H9 (cell line): ENCODE measurements around the gene KANSL1. TPM values are rescaled to one million over a fixed set of nuclear protein-coding genes. Genes with fewer than 3 reads are reported as not detected.
A peak's percentile ranks its signal among the peaks of the same experiment; 100 is the strongest.

Experiments used
- DNase-seq: peaks from one replicate; pipeline ENCODE4 v3.0.0-alpha.2; 2017
- H2AFZ ChIP-seq: one replicate; pipeline ENCODE4 v1.6.1; 2013; ENCODE audit warnings: mild to moderate bottlenecking, low read length, control low read depth, moderate library complexity
- H2AK5ac ChIP-seq: 2 replicates; pipeline ENCODE4 v1.6.1; 2013; ENCODE audit warnings: low read length, control low read depth, mixed read lengths; ENCODE audit not compliant: insufficient read length
- H2BK120ac ChIP-seq: one replicate; pipeline ENCODE4 v1.6.1; 2013; ENCODE audit warnings: low read depth, mild to moderate bottlenecking, low read length, control low read depth, inconsistent platforms; ENCODE audit not compliant: poor library complexity, severe bottlenecking
- H2BK12ac ChIP-seq: 2 replicates; pipeline ENCODE4 v1.6.1; 2013; ENCODE audit warnings: low read length, control low read depth, mixed read lengths, low read depth; ENCODE audit not compliant: insufficient read length
- H2BK15ac ChIP-seq: 2 replicates; pipeline ENCODE4 v1.6.1; 2013; ENCODE audit warnings: low read depth, low read length, control low read depth
- H2BK20ac ChIP-seq: one replicate; pipeline ENCODE4 v1.6.1; 2013; ENCODE audit warnings: low read depth, mild to moderate bottlenecking, low read length, control low read depth, inconsistent platforms; ENCODE audit not compliant: poor library complexity, severe bottlenecking
- H2BK5ac ChIP-seq: 2 replicates; pipeline ENCODE4 v1.6.1; 2013; ENCODE audit warnings: low read length, control low read depth, mixed read lengths; ENCODE audit not compliant: insufficient read length
- H3K14ac ChIP-seq: 2 replicates; pipeline ENCODE4 v1.6.1; 2013; ENCODE audit warnings: low read length, control low read depth; ENCODE audit not compliant: insufficient read depth
- H3K18ac ChIP-seq: 2 replicates; pipeline ENCODE4 v1.6.1; 2013; ENCODE audit warnings: low read depth, mild to moderate bottlenecking, mixed read lengths, low read length, control low read depth; ENCODE audit not compliant: insufficient read length
- H3K23ac ChIP-seq: 2 replicates; pipeline ENCODE4 v1.6.1; 2013; ENCODE audit warnings: low read length, control low read depth, mixed read lengths, low read depth; ENCODE audit not compliant: insufficient read length
- H3K23me2 ChIP-seq: 2 replicates; pipeline ENCODE4 v1.6.1; 2013; ENCODE audit warnings: low read depth, mild to moderate bottlenecking, mixed read lengths, low read length, control low read depth; ENCODE audit not compliant: insufficient read length, poor library complexity, severe bottlenecking
- H3K27ac ChIP-seq: 2 replicates; pipeline ENCODE4 v1.5.1; 2013; ENCODE audit warnings: low read length, control low read depth, mixed read lengths, low read depth; ENCODE audit not compliant: insufficient read length
- H3K27me3 ChIP-seq: 2 replicates; pipeline ENCODE4 v1.6.1; 2013; ENCODE audit warnings: low read length, control low read depth, inconsistent platforms; ENCODE audit not compliant: insufficient read depth
- H3K4ac ChIP-seq: 2 replicates; pipeline ENCODE4 v1.6.1; 2013; ENCODE audit warnings: low read depth, mild to moderate bottlenecking, control low read depth, inconsistent platforms, low read length, moderate library complexity
- H3K4me1 ChIP-seq: 2 replicates; pipeline ENCODE4 v1.6.1; 2013; ENCODE audit warnings: low read length, control low read depth, inconsistent platforms; ENCODE audit not compliant: insufficient read depth
- H3K4me2 ChIP-seq: 2 replicates; pipeline ENCODE4 v1.6.1; 2013; ENCODE audit warnings: low read length, control low read depth, mixed read lengths; ENCODE audit not compliant: insufficient read length, insufficient read depth
- H3K56ac ChIP-seq: 2 replicates; pipeline ENCODE4 v1.6.1; 2013; ENCODE audit warnings: low read depth, mild to moderate bottlenecking, mixed read lengths, low read length, control low read depth; ENCODE audit not compliant: insufficient read length
- H3K79me1 ChIP-seq: 2 replicates; pipeline ENCODE4 v1.6.1; 2013; ENCODE audit warnings: low read depth, mild to moderate bottlenecking, moderate library complexity, low read length, control low read depth, inconsistent platforms; ENCODE audit not compliant: insufficient read depth, poor library complexity, severe bottlenecking
- H3K79me2 ChIP-seq: 2 replicates; pipeline ENCODE4 v1.6.1; 2013; ENCODE audit warnings: low read length, control low read depth, inconsistent platforms; ENCODE audit not compliant: insufficient read depth
- H3K9ac ChIP-seq: 2 replicates; pipeline ENCODE4 v1.6.1; 2013; ENCODE audit warnings: low read length, control low read depth, mixed read lengths; ENCODE audit not compliant: insufficient read length; ENCODE audit errors: extremely low read depth
- H3K9me3 ChIP-seq: one replicate; pipeline ENCODE4 v1.6.1; 2013; ENCODE audit warnings: low read depth, low read length, inconsistent platforms; ENCODE audit not compliant: control insufficient read depth
- H3T11ph ChIP-seq: one replicate; pipeline ENCODE4 v1.6.1; 2013; ENCODE audit warnings: mild to moderate bottlenecking, low read length, control low read depth, inconsistent platforms
- H4K20me1 ChIP-seq: one replicate; pipeline ENCODE4 v1.6.1; 2013; ENCODE audit not compliant: control insufficient read depth, insufficient read length, insufficient read depth
- H4K5ac ChIP-seq: 2 replicates; pipeline ENCODE4 v1.6.1; 2013; ENCODE audit warnings: low read depth, mild to moderate bottlenecking, mixed read lengths, low read length, control low read depth; ENCODE audit not compliant: insufficient read length
- H4K8ac ChIP-seq: replicated peaks from 2 replicates; pipeline ENCODE4 v1.6.1; 2013; ENCODE audit warnings: low read length, control low read depth, mixed read lengths, low read depth; ENCODE audit not compliant: insufficient read length
- H4K91ac ChIP-seq: 2 replicates; pipeline ENCODE4 v1.6.1; 2013; ENCODE audit warnings: low read depth, mild to moderate bottlenecking, moderate library complexity, mixed read lengths, low read length, control low read depth; ENCODE audit not compliant: insufficient read length
- H3K27ac Mint-ChIP-seq, 3 experiments: 2 replicates in 2 of 3; 3 replicates in 1 of 3; pipeline ENCODE4 v1.8.0; 2020 to 2021; ENCODE audit warnings: mixed read lengths in 3 of 3, mild to moderate bottlenecking in 1 of 3, moderate library complexity in 1 of 3
- H3K27me3 Mint-ChIP-seq: 2 replicates; pipeline ENCODE4 v1.8.0; 2021; ENCODE audit warnings: low read depth, mild to moderate bottlenecking, moderate library complexity, mixed read lengths
- H3K36me3 Mint-ChIP-seq, 3 experiments: 2 replicates in 2 of 3; 3 replicates in 1 of 3; pipeline ENCODE4 v1.8.0; 2020 to 2021; ENCODE audit warnings: low read depth in 3 of 3, mixed read lengths in 3 of 3; ENCODE audit not compliant: insufficient read depth in 1 of 3
- H3K4me1 Mint-ChIP-seq, 2 experiments: 2 replicates each; pipeline ENCODE4 v1.8.0; 2020; ENCODE audit warnings: mixed read lengths in 2 of 2
- H3K4me3 Mint-ChIP-seq, 2 experiments: 2 replicates in 1 of 2; 3 replicates in 1 of 2; pipeline ENCODE4 v1.8.0; 2020 to 2021; ENCODE audit warnings: mild to moderate bottlenecking in 2 of 2, mixed read lengths in 2 of 2, moderate library complexity in 1 of 2
- H3K9me3 Mint-ChIP-seq, 2 experiments: 2 replicates in 1 of 2; 3 replicates in 1 of 2; pipeline ENCODE4 v1.8.0; 2020; ENCODE audit warnings: mild to moderate bottlenecking in 2 of 2, mixed read lengths in 2 of 2, moderate library complexity in 1 of 2
- WGBS: extraction: QIAGEN DNeasy Blood & Tissue Kit; methylation state at CpG from one replicate; pipeline ENCODE4 v1.1.7; 2013; ENCODE audit warnings: missing lambda C conversion rate, low lambda C conversion rate, mixed read lengths; ENCODE audit not compliant: insufficient read length; ENCODE audit errors: extremely low coverage; 5-methylcytosine and 5-hydroxymethylcytosine counted together
- total RNA-seq: library from RNA; stranded (reverse); gene quantifications from 2 replicates; pipeline ENCODE4 v1.2.1, GENCODE V29; 2021
- TF ChIP-seq, protein P1 (sequence below): fragments of 200-600 bp; sonication (generic); conservative IDR thresholded peaks from 3 replicates; pipeline ENCODE4 v1.8.0; 2021; ENCODE audit warnings: antibody characterized with exemption, mild to moderate bottlenecking

The KANSL1 gene
- total RNA-seq, 1 experiment from 2014 or later, result 114 TPM

DNA sequence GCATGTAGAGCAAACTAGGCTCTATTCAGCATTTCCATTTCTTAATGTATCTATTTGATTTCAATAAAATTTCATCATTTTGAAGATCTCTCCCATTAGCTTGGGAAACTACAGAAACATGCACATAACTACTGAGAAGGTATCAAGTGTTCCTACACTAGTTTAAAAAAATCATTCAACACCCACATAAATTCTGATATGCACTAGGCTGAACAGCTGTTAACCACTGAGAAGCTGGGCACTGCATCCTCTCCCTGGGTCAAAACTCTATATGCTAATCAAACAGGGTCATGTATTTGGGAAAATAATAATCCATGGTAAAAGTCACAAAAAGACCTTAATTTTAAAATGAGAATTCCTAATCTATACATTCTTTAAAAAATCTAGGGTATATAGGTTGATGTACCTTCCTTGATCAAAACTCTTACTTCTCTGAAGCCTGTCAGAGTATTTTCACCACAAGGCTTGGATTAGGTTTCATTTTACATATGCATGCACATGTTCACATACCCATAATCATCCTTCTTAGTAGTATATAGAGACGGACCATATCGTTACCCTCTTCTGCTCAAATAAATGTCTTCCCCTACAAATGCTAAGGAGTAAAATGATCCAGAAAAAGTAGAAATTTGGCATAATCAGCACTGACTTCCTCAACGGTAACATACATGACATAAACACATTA, 57.2 kb downstream of the KANSL1 start:
- no peak overlapping the region for H3K4me2 ChIP-seq
- WGBS, result no CpG with 5 or more reads among the region's 3 CpGs
- no peak overlapping the region for H2BK120ac ChIP-seq
- no peak overlapping the region for H4K91ac ChIP-seq
- H3K36me3 Mint-ChIP-seq, result peaks cover 0 to 8% (median 2%) of the 10 kb centered on the region in 3 experiments; a peak in 3 of 7 replicates
- peaks cover 69% of the 10 kb centered on the region for H3K79me2 ChIP-seq
- no peak overlapping the region for H2BK5ac ChIP-seq
- H3K4me3 Mint-ChIP-seq, result no peak overlapping the region
- H3K23ac ChIP-seq, result no peak overlapping the region
- TF ChIP-seq, protein P1, sequence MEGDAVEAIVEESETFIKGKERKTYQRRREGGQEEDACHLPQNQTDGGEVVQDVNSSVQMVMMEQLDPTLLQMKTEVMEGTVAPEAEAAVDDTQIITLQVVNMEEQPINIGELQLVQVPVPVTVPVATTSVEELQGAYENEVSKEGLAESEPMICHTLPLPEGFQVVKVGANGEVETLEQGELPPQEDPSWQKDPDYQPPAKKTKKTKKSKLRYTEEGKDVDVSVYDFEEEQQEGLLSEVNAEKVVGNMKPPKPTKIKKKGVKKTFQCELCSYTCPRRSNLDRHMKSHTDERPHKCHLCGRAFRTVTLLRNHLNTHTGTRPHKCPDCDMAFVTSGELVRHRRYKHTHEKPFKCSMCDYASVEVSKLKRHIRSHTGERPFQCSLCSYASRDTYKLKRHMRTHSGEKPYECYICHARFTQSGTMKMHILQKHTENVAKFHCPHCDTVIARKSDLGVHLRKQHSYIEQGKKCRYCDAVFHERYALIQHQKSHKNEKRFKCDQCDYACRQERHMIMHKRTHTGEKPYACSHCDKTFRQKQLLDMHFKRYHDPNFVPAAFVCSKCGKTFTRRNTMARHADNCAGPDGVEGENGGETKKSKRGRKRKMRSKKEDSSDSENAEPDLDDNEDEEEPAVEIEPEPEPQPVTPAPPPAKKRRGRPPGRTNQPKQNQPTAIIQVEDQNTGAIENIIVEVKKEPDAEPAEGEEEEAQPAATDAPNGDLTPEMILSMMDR, result no peak
- no peak overlapping the region for H4K5ac ChIP-seq
- no peak for DNase-seq
- no peak overlapping the region for H3T11ph ChIP-seq
- H2BK12ac ChIP-seq, result no peak overlapping the region
- peaks cover 3% of the 10 kb centered on the region for H3K79me1 ChIP-seq
- no peak overlapping the region for H3K18ac ChIP-seq
- H3K27ac ChIP-seq, result no peak overlapping the region
- no peak overlapping the region for H4K8ac ChIP-seq
- no peaks in the 10 kb centered on the region for H4K20me1 ChIP-seq
- H3K56ac ChIP-seq, result no peak overlapping the region
- no peaks in the 10 kb centered on the region; the same call in 1 of the 2 replicates for H3K4me1 ChIP-seq
- H3K27ac Mint-ChIP-seq, result peak overlapping the region in 1 of 3 experiments; percentile 11; a peak in 2 of 7 replicates
- no peak overlapping the region for H3K4ac ChIP-seq
- no peaks in the 10 kb centered on the region for H3K27me3 ChIP-seq
- peaks cover 54 to 71% of the 10 kb centered on the region in 2 experiments for H3K4me1 Mint-ChIP-seq
- no peak overlapping the region for H2BK15ac ChIP-seq
- H3K27me3 Mint-ChIP-seq, result no peaks in the 10 kb centered on the region
- H2AFZ ChIP-seq, result no peak overlapping the region
- no peaks in the 10 kb centered on the region for H3K9me3 ChIP-seq
- H3K14ac ChIP-seq, result no peak overlapping the region
- no peaks in the 10 kb centered on the region for H3K9me3 Mint-ChIP-seq
- no peak overlapping the region for H2AK5ac ChIP-seq
- H3K9ac ChIP-seq, result no peak overlapping the region
- H2BK20ac ChIP-seq, result no peak overlapping the region
- H3K23me2 ChIP-seq, result no peaks in the 10 kb centered on the region
